ENCODE measurements around the gene UNC5B. TPM values are rescaled to one million over a fixed set of nuclear protein-coding genes. Genes with fewer than 3 reads are reported as not detected.

The UNC5B gene
- total RNA-seq, 1 donor from 2014 or later: 231 TPM

DNA sequence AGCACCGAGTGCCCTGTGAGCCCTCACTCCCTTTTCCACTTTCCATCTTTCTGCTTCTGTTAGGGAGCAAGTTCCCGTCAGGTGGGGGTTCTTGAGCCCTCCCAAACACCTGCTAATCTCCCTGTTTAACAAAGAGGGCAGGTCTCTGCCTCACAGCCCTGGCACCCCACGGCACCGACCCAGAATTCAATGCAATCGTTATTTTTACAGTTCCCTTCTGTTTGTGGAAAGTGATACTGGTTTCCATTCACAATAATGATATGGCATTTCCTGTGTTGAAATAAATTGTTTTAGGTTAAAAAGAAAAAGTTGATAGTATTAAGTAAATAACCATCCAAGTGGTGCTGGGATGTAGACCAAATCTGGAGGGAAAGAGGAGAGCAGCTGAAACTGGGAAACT is 67.8 kb downstream of the UNC5B start:
- H3K27me3 Mint-ChIP-seq (ENCODE audit: unreplicated experiment): peaks cover 22% of the 10 kb centered on the region
- no peak for DNase-seq (ENCODE audit: low spot score)
- peaks cover 36% of the 10 kb centered on the region for H3K4me1 Mint-ChIP-seq (ENCODE audit: unreplicated experiment)
- TF ChIP-seq, protein P1, sequence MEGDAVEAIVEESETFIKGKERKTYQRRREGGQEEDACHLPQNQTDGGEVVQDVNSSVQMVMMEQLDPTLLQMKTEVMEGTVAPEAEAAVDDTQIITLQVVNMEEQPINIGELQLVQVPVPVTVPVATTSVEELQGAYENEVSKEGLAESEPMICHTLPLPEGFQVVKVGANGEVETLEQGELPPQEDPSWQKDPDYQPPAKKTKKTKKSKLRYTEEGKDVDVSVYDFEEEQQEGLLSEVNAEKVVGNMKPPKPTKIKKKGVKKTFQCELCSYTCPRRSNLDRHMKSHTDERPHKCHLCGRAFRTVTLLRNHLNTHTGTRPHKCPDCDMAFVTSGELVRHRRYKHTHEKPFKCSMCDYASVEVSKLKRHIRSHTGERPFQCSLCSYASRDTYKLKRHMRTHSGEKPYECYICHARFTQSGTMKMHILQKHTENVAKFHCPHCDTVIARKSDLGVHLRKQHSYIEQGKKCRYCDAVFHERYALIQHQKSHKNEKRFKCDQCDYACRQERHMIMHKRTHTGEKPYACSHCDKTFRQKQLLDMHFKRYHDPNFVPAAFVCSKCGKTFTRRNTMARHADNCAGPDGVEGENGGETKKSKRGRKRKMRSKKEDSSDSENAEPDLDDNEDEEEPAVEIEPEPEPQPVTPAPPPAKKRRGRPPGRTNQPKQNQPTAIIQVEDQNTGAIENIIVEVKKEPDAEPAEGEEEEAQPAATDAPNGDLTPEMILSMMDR (IDR thresholded peaks at IDR 0.05; ENCODE audit: unreplicated experiment): no peak
- H3K27ac Mint-ChIP-seq (ENCODE audit: unreplicated experiment): peak overlapping the region; percentile 54
- H3K4me3 Mint-ChIP-seq (ENCODE audit: unreplicated experiment): peak overlapping the region; percentile 65
- peaks cover 25% of the 10 kb centered on the region for H3K36me3 Mint-ChIP-seq (ENCODE audit: low read depth, unreplicated experiment)
- no peaks in the 10 kb centered on the region for H3K9me3 Mint-ChIP-seq (ENCODE audit: unreplicated experiment)

DNA sequence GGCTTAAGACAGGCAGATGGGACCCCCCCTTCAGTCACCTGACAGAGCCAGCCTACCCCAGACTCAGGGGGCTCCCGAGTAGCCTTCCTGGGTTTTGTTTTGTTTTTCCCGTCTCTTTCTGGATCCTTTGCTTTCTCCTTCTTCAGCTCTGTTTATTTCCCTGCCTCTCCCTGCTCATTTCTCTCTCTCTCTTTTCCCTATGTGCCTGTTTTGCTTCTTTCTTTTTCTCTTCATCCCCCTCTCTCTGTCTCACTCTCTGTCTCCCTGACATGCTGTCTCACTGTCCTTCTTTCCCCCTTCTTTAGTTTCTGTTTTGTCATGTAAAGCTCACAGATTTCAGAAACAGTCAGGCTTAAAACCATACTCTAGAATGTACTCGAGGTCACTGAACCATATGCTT is 68.5 kb downstream of the UNC5B start:
- TF ChIP-seq, protein P1 (IDR thresholded peaks at IDR 0.05; ENCODE audit: unreplicated experiment): no peak
- no peak for DNase-seq (ENCODE audit: low spot score)
- Mint-ChIP-seq H3K4me3 (ENCODE audit: unreplicated experiment) (no peak overlapping the region), H3K36me3 (ENCODE audit: low read depth, unreplicated experiment) (peaks cover 29% of the 10 kb centered on the region), H3K27me3 (ENCODE audit: unreplicated experiment) (peaks cover 22% of the 10 kb centered on the region), H3K4me1 (ENCODE audit: unreplicated experiment) (peaks cover 30% of the 10 kb centered on the region), H3K9me3 (ENCODE audit: unreplicated experiment) (no peaks in the 10 kb centered on the region), H3K27ac (ENCODE audit: unreplicated experiment) (peak overlapping the region; percentile 4)

DNA sequence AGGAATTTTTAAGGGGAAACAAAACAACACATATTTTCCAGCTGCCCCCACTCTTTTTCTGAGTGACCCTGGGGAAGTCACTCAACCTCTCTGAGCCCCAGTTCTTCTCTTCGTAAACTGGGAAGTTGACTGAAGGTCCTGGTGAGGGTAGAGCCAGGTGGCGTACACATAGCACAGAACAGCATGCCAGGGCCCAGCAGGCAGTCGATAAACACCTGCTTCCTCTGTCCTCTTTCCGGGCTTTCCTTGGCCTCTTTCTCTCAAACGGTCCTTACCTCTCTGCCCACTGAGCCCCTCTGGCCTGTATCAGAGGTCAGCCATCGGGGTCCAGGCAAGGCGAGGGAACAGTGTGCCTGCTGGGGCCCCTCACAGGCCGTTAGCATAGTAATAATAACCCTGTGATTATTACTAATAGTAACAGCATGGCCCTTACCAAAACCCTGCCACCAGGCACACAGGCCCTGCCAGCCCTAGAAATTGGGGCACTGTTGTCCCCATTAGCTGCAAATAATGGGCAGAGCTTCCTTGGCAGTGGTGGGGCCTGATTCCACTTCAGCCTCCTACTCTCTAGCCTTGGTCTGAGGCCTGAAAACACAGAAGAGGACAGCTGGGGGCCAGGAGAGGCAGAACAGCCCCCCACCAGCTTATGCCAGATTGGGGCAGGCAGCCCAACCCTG is 69.4 kb downstream of the UNC5B start:
- Mint-ChIP-seq H3K4me3 (ENCODE audit: unreplicated experiment) (no peak overlapping the region), H3K27ac (ENCODE audit: unreplicated experiment) (no peak overlapping the region)

DNA sequence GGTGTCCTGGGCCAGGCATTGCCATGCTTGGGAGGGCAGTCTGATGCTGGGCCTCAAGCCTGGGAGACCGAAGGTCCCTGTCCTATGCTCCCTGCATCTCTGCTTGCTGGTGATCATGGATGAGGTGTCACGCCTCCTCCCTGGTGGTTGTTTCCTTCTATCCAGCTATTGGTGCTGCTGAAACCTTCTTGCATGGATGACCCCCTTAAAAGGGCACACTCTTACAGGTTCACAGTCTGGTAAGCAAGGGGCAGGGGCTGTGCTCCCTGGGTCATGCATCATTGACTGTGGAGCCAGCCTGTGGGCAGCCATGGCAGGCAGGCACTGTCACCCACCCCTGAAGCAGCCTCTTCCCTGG is 69.9 kb downstream of the UNC5B start:
- Mint-ChIP-seq H3K27ac (ENCODE audit: unreplicated experiment) (peak overlapping the region; percentile 24), H3K36me3 (ENCODE audit: low read depth, unreplicated experiment) (peaks cover 38% of the 10 kb centered on the region), H3K4me1 (ENCODE audit: unreplicated experiment) (peaks cover 28% of the 10 kb centered on the region), H3K9me3 (ENCODE audit: unreplicated experiment) (no peaks in the 10 kb centered on the region), H3K27me3 (ENCODE audit: unreplicated experiment) (peaks cover 24% of the 10 kb centered on the region), H3K4me3 (ENCODE audit: unreplicated experiment) (peak overlapping the region; percentile 31)
- TF ChIP-seq, protein P1 (IDR thresholded peaks at IDR 0.05; ENCODE audit: unreplicated experiment): no peak
- no peak for DNase-seq (ENCODE audit: low spot score)

More for the DNA sequence above, 69.4 kb downstream of the UNC5B start:
- no peak for DNase-seq (ENCODE audit: low spot score)
- no peaks in the 10 kb centered on the region for H3K9me3 Mint-ChIP-seq (ENCODE audit: unreplicated experiment)
- H3K36me3 Mint-ChIP-seq (ENCODE audit: low read depth, unreplicated experiment): peaks cover 37% of the 10 kb centered on the region
- H3K4me1 Mint-ChIP-seq (ENCODE audit: unreplicated experiment): peaks cover 29% of the 10 kb centered on the region
- H3K27me3 Mint-ChIP-seq (ENCODE audit: unreplicated experiment): peaks cover 26% of the 10 kb centered on the region
- TF ChIP-seq, protein P1 (IDR thresholded peaks at IDR 0.05; ENCODE audit: unreplicated experiment): no peak

DNA sequence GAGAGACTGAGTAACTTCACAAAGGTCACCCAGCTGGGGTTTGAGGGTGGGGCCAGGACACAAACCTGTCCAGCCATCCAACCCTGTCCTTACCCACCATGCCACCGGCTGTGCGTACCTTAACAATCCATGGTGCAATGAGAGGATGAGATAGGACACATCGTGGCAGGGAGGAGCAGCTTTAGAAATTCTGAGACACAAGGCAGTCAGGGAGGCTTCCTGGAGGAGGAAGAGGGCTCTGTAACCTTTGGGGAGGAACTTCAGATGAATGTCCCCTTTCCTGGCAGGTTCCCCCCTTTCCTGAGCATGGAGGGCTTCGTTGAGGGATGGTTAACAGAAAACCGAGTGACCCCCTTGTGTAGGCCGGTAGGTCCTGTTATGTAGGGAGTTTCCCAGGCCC is 71.0 kb downstream of the UNC5B start:
- TF ChIP-seq, protein P1 (IDR thresholded peaks at IDR 0.05; ENCODE audit: unreplicated experiment): no peak
- H3K36me3 Mint-ChIP-seq (ENCODE audit: low read depth, unreplicated experiment): peaks cover 44% of the 10 kb centered on the region
- peak overlapping the region; percentile 69 for H3K27ac Mint-ChIP-seq (ENCODE audit: unreplicated experiment)

More for the DNA sequence above, 71.0 kb downstream of the UNC5B start:
- Mint-ChIP-seq H3K4me1 (ENCODE audit: unreplicated experiment) (peaks cover 22% of the 10 kb centered on the region), H3K4me3 (ENCODE audit: unreplicated experiment) (peak overlapping the region; percentile 61), H3K27me3 (ENCODE audit: unreplicated experiment) (peaks cover 29% of the 10 kb centered on the region), H3K9me3 (ENCODE audit: unreplicated experiment) (no peaks in the 10 kb centered on the region)
- no peak for DNase-seq (ENCODE audit: low spot score)
